Uterus (tissue), 2 donors: ENCODE results near the gene SLC7A1.

Experiments
- CTCF ChIP-seq, 4 experiments: fragments of 200-600 bp in 2 of 4; fragments of 450-650 bp in 2 of 4; sonication (generic) in 2 of 4; IDR thresholded peaks; one replicate each; pipeline ENCODE4 v1.5.1; 2016 to 2019; ENCODE audit warnings: antibody characterized with exemption in 4 of 4, mild to moderate bottlenecking in 2 of 4, moderate library complexity in 1 of 4
- POLR2A ChIP-seq, 2 donors: fragments of 450-650 bp; IDR thresholded peaks; one replicate each; pipeline ENCODE4 v1.6.1; 2016; ENCODE audit warnings: antibody characterized with exemption in 2 of 2, mild to moderate bottlenecking in 1 of 2, moderate library complexity in 1 of 2

DNA sequence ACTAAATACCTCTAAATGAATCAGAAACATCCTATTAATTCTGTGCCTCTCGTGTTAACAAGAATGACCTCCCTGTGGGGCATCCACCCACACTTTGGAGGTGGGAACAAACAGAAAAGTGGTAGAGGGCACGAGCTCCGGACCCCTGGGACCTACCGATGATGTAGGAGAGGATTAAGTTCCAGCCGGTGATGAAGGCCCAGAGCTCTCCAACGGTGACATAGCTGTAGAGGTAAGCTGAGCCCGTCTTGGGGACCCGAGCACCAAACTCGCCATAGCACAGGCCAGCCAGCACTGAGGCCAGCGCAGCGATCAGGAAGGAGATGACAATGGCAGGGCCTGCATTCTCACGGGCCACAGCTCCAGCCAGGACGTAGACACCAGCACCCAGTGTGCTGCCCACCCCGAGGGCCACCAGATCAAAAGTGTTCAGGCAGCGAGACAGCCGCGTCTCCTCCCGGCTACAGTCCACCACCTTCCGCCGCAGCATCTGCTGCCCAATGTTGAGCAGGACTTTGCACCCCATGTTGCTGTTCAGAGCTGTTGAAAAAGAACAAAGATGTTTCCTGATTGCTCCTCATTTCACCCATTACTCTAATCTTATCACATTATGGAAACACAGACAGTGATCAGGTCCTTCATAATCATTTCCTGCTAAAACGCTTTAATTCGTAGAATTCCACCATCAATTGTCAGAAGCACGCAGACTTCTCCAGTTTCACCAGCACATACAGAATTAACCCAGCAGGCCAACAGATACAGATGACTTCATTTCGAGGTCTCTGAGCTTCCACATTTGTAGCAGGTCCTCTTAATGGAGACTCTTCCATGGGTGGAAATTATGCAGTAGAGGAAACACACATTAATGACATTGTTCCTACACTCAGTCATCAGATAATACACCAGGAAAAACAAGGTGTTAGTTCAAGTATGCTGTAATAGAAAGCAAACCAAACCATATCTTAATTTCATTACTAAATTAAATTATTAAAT, 59.5 kb downstream of the SLC7A1 start:
- no peak for TF ChIP-seq CTCF (IDR thresholded peaks at IDR 0.05)
- TF ChIP-seq POLR2A (IDR thresholded peaks at IDR 0.05): no peak
